Ectodermal cell (in vitro differentiated cells): ENCODE data around the gene ZFP36.
A peak's percentile ranks its signal among the peaks of the same experiment; 100 is the strongest.

Experiments used
- H3K27ac ChIP-seq: 2 replicates; pipeline ENCODE4 v1.7.0; 2013; ENCODE audit warnings: mild to moderate bottlenecking, low read depth, low read length; ENCODE audit not compliant: insufficient read depth, poor library complexity, severe bottlenecking
- H3K27me3 ChIP-seq: 2 replicates; pipeline ENCODE4 v1.7.0; 2013; ENCODE audit warnings: mild to moderate bottlenecking, low read length; ENCODE audit not compliant: insufficient read depth, control insufficient read depth, poor library complexity, severe bottlenecking
- H3K36me3 ChIP-seq: one replicate; pipeline ENCODE4 v1.7.0; 2013; ENCODE audit warnings: low read length; ENCODE audit not compliant: control insufficient read depth, insufficient read depth
- H3K4me1 ChIP-seq: one replicate; pipeline ENCODE4 v1.7.0; 2013; ENCODE audit warnings: low read length; ENCODE audit not compliant: control insufficient read depth, insufficient read depth
- H3K4me3 ChIP-seq: 2 replicates; pipeline ENCODE4 v1.7.0; 2013; ENCODE audit warnings: low read depth, low read length, control low read depth; ENCODE audit not compliant: insufficient read depth
- H3K9me3 ChIP-seq: 2 replicates; pipeline ENCODE4 v1.7.0; 2013; ENCODE audit warnings: mild to moderate bottlenecking, low read length, moderate library complexity; ENCODE audit not compliant: control insufficient read depth
- WGBS, 2 experiments: methylation state at CpG; one replicate each; pipeline ENCODE4 v1.1.7; 2013; ENCODE audit warnings: missing lambda C conversion rate in 2 of 2; 5-methylcytosine and 5-hydroxymethylcytosine counted together

ZFP36 gene

GRCh38 chr19:39434123-39435076, 27.8 kb downstream of the ZFP36 start:
- 66 to 67% methylated on average over 10 of the region's 10 CpGs for WGBS, 2 experiments
- no peak overlapping the region for H3K27ac ChIP-seq
- peak overlapping the region; percentile 70 for H3K4me3 ChIP-seq
- peaks cover 24% of the 10 kb centered on the region for H3K36me3 ChIP-seq
- peaks cover 14% of the 10 kb centered on the region for H3K4me1 ChIP-seq
- H3K9me3 ChIP-seq: no peaks in the 10 kb centered on the region
- no peaks in the 10 kb centered on the region for H3K27me3 ChIP-seq

- 0 to 1% methylated on average over 61 of the region's 61 CpGs for WGBS, 2 experiments
- peak within 1 kb of the TSS; percentile 81 for H3K27ac ChIP-seq
Measured at GRCh38 chr19:39435499-39436349, 29.1 kb downstream of the ZFP36 start, which contains the start of gene RPS16. Gene RPS16, minus strand, starts transcription at chr19:39435949. Its CDS starts 54 bp downstream, at chr19:39435895.

GRCh38 chr19:39436350-39436716, 29.7 kb downstream of the ZFP36 start:
- WGBS, 2 experiments: 9 to 11% methylated on average over 2 of the region's 2 CpGs
- H3K27ac ChIP-seq: peak overlapping the region; percentile 81

More at GRCh38 chr19:39435499-39436349, 29.1 kb downstream of the ZFP36 start, which contains the start of gene RPS16:
- peak within 1 kb of the TSS; percentile 70 for H3K4me3 ChIP-seq
- peaks cover 14% of the 10 kb centered on the region for H3K4me1 ChIP-seq
- H3K36me3 ChIP-seq: peaks cover 24% of the 10 kb centered on the region
- H3K9me3 ChIP-seq: no peaks in the 10 kb centered on the region
- no peaks in the 10 kb centered on the region for H3K27me3 ChIP-seq

GRCh38 chr19:39438270-39438934, 31.8 kb downstream of the ZFP36 start:
- Histone ChIP-seq H3K27me3 (no peaks in the 10 kb centered on the region), H3K9me3 (no peaks in the 10 kb centered on the region), H3K27ac (no peak overlapping the region), H3K4me1 (peaks cover 14% of the 10 kb centered on the region), H3K36me3 (peaks cover 14% of the 10 kb centered on the region), H3K4me3 (no peak overlapping the region)
- 91 to 93% methylated on average over 8 to 9 of the region's 9 CpGs for WGBS, 2 experiments

More at GRCh38 chr19:39436350-39436716, 29.7 kb downstream of the ZFP36 start:
- H3K27me3 ChIP-seq: no peaks in the 10 kb centered on the region
- peaks cover 14% of the 10 kb centered on the region for H3K4me1 ChIP-seq
- peak overlapping the region; percentile 70 for H3K4me3 ChIP-seq
- peaks cover 24% of the 10 kb centered on the region for H3K36me3 ChIP-seq
- H3K9me3 ChIP-seq: no peaks in the 10 kb centered on the region

DNA sequence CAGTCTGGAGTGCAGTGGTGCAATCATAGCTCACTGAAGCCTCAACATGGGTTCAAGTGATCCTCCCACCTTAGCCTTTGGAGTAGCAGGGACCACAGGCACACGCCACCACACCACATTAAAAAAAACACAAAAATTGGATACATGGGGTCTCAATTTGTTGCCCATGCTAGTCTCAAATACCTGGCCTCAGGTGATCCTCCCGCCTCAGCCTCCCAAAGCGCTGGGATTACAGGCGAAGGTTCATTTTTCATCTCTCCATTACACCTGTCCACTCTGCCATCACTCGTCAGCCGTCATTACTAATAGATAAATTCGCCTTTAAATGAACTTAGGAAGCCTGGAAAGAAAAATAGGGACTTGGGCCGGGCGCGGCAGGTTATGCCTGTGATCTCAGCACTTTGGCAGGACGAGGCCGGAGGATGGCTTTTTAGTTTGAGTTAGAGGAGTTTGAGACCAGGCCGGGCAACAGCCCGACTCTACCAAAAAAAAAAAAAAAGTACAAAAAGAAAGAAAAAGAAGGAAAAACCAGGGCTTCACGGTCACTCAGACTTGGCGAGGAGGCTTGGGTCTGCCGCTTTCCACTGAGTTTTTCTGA, 38.0 kb downstream of the ZFP36 start:
- Histone ChIP-seq H3K27ac (peak overlapping the region; percentile 87), H3K27me3 (no peaks in the 10 kb centered on the region), H3K4me3 (peak overlapping the region; percentile 72), H3K36me3 (no peaks in the 10 kb centered on the region), H3K9me3 (no peaks in the 10 kb centered on the region), H3K4me1 (peaks cover 8% of the 10 kb centered on the region)
- 19 to 26% methylated on average over 17 of the region's 17 CpGs for WGBS, 2 experiments

DNA sequence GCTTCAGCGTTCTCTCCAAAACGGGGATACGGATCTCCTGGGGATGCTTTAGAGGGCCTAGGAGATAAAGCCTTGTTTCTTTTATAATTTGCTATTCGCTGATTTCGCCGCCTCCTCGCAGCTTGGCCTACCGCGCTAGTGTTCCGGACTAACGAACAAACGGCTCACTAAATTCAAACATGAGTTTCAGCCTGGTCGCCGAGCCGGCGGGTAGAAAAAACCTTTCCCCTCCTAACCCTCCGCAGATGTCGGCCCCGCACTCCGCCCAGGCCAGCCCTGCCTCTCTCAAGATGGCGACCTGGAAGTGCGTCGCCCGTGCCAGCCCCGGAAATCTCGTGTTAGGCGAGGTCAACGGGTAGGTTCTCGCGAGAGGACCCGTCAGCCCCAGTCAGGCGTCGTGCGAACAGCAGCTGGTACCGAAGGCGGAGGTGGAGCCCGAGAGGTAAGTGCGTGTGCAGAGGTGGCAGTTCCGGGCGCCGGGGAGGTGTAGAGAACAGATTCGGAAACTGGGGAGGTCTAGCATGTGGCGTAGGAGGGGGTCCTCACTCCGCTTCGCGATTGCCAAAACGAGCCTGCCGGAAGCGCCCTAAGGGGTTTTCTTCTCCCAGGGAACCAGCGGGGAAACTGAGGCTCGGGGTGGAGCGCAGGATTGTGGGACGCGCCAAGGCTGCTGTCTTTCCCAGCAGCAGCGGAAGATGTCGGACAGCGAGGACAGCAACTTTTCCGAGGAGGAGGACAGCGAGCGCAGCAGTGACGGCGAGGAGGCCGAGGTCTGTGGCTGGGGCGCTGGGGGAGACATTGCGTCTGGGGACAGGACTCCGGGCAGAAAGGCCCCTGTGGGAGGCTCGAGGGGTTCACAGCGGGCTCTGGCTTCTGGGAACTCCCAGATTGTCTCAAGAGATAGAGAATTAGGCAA, 38.8 kb downstream of the ZFP36 start, which contains the start of gene SUPT5H:
Gene SUPT5H (plus strand): TSS at position 387 of the 916 bp plus-strand sequence. CDS start 309 bp downstream, at position 696.
- no peaks in the 10 kb centered on the region for H3K9me3 ChIP-seq
- peak within 1 kb of the TSS; percentile 87 for H3K27ac ChIP-seq
- peaks cover 8% of the 10 kb centered on the region for H3K4me1 ChIP-seq
- H3K27me3 ChIP-seq: no peaks in the 10 kb centered on the region
- H3K36me3 ChIP-seq: no peaks in the 10 kb centered on the region
- 0 to 1% methylated on average over 68 of the region's 68 CpGs for WGBS, 2 experiments
- peak within 1 kb of the TSS; percentile 72 for H3K4me3 ChIP-seq

GRCh38 chr19:39446365-39447084, 39.9 kb downstream of the ZFP36 start:
- H3K27me3 ChIP-seq: no peaks in the 10 kb centered on the region
- peaks cover 8% of the 10 kb centered on the region for H3K4me1 ChIP-seq
- H3K36me3 ChIP-seq: no peaks in the 10 kb centered on the region
- peak overlapping the region; percentile 72 for H3K4me3 ChIP-seq
- H3K9me3 ChIP-seq: no peaks in the 10 kb centered on the region
- 90 to 93% methylated on average over 16 of the region's 16 CpGs for WGBS, 2 experiments
- H3K27ac ChIP-seq: no peak overlapping the region

DNA sequence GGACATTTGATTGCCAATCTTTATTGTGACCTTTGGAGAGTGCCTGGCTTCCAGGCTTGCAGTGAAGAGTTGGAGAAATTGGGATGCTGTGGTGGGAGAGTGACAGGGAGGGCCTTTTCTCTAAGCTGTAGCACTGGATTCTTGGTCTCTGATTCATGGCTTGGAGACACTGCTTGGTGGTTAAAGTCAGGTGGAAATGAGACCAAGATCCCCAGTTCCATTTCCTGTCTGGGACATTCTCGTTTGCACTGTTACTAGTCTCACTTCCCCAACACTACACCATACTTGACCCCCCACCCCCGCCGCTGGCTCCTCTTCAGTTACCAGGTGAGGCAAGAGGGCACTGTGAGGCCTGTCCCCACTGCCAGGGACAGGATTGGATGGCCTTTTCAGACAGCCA, 41.6 kb downstream of the ZFP36 start:
- Histone ChIP-seq H3K4me1 (peaks cover 8% of the 10 kb centered on the region), H3K27ac (no peak overlapping the region), H3K36me3 (no peaks in the 10 kb centered on the region), H3K4me3 (no peak overlapping the region), H3K27me3 (no peaks in the 10 kb centered on the region), H3K9me3 (no peaks in the 10 kb centered on the region)
- WGBS, 2 experiments: 92 to 95% methylated on average over 3 of the region's 3 CpGs
